ENCODE measurements around the gene IQSEC1. TPM values are rescaled to one million over a fixed set of nuclear protein-coding genes. Genes with fewer than 3 reads are reported as not detected.
A peak's percentile ranks its signal among the peaks of the same experiment; 100 is the strongest.

The IQSEC1 gene
- total and polyA plus RNA-seq, 4 experiments from 2014 or later = 11.9 to 82.0 (median 62.3) TPM

DNA sequence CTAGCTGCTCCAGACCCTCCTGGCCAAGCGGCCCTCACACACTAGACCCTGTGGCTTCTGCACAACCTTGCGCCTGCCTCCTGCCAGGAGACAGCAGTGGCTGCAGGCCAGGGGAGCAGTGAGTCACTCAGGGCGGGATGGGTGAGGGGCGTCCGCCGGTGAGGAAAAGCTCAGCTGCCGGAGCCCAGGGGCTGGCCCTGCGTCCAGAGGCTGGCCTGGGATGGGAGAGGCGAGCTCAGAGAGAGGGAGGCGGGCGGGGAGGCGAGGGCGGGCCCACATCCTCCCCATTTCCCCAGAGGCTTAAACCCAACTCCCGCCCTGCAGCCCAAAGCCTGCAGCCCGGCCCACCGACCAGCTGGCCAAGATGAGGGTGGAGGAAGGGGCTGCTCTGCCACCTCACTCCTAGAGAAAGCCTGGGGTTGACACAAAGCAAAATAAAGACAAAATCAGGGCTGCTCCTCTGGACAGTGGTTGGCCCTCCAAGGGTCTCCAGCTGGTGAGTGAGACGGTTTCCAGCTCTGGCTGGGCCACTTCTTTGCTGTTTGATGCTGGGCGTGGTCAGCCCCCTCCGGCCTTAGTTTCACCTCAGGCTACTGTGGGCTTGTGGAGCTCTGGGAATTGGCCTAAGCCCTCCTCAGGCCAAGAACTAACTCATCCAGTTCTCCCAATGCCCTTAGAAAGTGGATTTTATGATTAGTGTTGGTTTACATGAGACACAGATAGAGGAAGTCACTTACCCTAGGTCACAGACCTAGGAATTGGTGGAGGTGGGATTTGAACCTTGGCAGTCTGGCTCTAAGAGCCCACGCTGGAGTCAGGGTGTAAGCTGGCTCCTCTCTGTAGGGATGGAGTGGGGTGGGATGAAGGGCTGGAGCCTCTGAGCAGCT, 50.6 kb downstream of the IQSEC1 start:
- H3K36me3 Mint-ChIP-seq = no peaks in the 10 kb centered on the region
- H3K27ac Mint-ChIP-seq = no peak overlapping the region
- ChIA-PET POLR2A (ENCODE audit: partially characterized antibody) (interaction anchor here (1.3 kb wide), 1 partner anchor 28 kb away, joined by 3 read pairs; no protein-coding TSS in a partner anchor), CTCF (ENCODE audit: partially characterized antibody) (interaction anchor here (0.8 kb wide), 1 partner anchor 27 kb away, joined by 3 read pairs; no protein-coding TSS in a partner anchor)
- no peak overlapping the region for H3K4me3 Mint-ChIP-seq
- peaks cover 0 to 9% (median 3%) of the 10 kb centered on the region in 4 donors for H3K4me1 Mint-ChIP-seq
- intact Hi-C loops (cut with micrococcal nuclease) = no loop called here
- Histone ChIP-seq H3K27ac (ENCODE audit: low read depth, low read length) (no peak overlapping the region), H3K9me3 (ENCODE audit: control insufficient read depth in 1 of 2, low read length in 2 of 2) (no peaks in the 10 kb centered on the region), H3K27me3 (ENCODE audit: insufficient read depth, low read length) (no peaks in the 10 kb centered on the region), H3K4me1 (ENCODE audit: insufficient read depth, low read length) (peaks cover under 1% of the 10 kb centered on the region), H3K36me3 (ENCODE audit: insufficient read depth, low read length) (no peaks in the 10 kb centered on the region), H3K4me3 (ENCODE audit: low read length in 2 of 2) (no peak overlapping the region)
- no peak for DNase-seq
- H3K27me3 Mint-ChIP-seq = no peaks in the 10 kb centered on the region
- H3K9me3 Mint-ChIP-seq = no peaks in the 10 kb centered on the region

DNA sequence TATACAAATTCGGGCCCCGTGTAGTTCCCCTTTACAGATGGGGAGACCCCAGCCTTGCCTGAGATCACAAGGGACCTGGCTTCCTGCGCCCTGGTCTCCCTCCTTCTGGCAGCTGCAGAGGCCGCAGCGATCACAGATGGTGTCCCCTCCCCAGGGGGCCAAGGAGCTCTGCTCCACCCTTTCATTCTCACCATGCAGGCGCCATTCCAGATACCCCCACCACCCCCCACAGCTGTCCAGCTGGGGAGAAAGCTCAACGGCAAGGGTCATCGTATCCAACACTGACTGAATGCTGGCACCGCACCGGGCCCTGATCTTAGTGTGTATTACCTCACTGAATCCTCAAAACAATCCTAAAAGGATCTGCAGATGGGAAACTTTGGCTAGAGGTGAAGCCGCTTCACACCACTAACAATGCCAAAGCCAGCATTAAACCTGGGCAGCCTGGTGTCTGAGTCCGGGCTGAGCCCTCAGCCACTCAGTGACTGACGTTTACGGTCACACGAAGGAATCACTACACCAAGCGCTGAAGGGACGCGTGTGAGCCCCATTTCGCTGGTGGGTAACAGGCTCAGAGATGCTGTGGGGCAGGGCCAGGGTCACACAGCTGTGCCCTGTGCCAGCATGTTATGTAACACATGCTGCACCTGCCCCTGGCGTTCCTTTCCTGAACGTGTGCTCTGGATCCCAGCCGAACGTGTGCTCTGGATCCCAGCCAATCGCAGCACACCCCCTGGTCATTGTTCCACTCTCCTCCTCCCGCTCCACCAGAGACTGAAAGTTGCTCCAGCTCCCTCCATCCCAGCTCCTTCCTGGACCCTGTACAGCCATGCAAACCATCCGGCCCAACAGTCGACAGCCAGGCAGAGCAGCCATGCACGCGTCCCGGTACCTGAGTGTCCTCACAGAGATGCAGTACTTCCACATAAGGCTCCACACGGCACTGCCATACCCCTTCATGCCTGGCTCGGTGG, 51.8 kb downstream of the IQSEC1 start:
- Mint-ChIP-seq H3K9me3 (no peaks in the 10 kb centered on the region), H3K27ac (peak overlapping the region in 3 of 7 donors; percentile 35 to 68 (median 63)), H3K36me3 (peaks cover 0 to 2% of the 10 kb centered on the region in 2 donors), H3K4me1 (peaks cover 11 to 19% (median 14%) of the 10 kb centered on the region in 4 donors), H3K27me3 (no peaks in the 10 kb centered on the region), H3K4me3 (no peak overlapping the region)
- peaks cover 12% of the 10 kb centered on the region for H3K4me1 ChIP-seq (ENCODE audit: insufficient read depth, low read length)
- ChIA-PET CTCF (ENCODE audit: partially characterized antibody) (no interaction called here), POLR2A (ENCODE audit: partially characterized antibody) (interaction anchor here (1.1 kb wide), 1 partner anchor 9 kb away, joined by 3 read pairs; no protein-coding TSS in a partner anchor)
- no peak overlapping the region for H3K27ac ChIP-seq (ENCODE audit: low read depth, low read length)
- H3K9me3 ChIP-seq (ENCODE audit: control insufficient read depth in 1 of 2, low read length in 2 of 2) = no peaks in the 10 kb centered on the region
- H3K36me3 ChIP-seq (ENCODE audit: insufficient read depth, low read length) = no peaks in the 10 kb centered on the region
- intact Hi-C loops (cut with micrococcal nuclease) = no loop called here
- H3K4me3 ChIP-seq (ENCODE audit: low read length in 2 of 2) = no peak overlapping the region
- H3K27me3 ChIP-seq (ENCODE audit: insufficient read depth, low read length) = no peaks in the 10 kb centered on the region
- no peak for DNase-seq

DNA sequence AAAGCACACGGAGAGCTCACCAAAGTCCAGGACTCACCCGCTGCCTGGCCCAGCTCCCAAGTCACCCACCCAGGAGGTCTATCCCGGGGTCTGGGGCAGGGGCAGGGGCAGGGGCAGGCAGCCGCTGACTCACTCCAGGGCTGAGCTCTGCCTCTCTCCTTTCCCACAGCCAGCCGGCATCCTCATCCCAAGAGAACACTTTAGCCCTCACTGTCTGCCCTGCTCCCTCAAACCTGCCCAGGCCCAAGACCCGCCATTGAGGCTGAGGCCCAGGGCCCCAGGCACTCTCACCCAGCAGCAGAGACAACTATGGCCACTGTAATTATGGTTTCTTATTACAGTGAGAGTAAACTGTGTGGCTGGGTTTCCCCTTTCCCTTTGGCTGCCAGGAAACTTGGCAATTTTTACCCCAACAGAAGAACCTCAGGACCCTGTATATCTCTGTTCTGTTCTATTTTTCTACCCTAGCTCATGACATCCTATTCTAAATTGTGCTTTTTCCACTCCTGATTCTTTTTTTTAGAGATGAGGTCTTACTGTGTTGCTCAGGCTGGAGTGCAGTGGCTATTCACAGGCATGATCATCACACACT, 53.0 kb downstream of the IQSEC1 start:
- CTCF ChIA-PET (ENCODE audit: partially characterized antibody) = interaction anchor here (1.2 kb wide), 1 partner anchor 70 kb away, joined by 3 read pairs; no protein-coding TSS in a partner anchor
- intact Hi-C loops (cut with micrococcal nuclease) = no loop called here
- H3K27ac ChIP-seq (ENCODE audit: low read depth, low read length) = no peak overlapping the region
- H3K9me3 ChIP-seq (ENCODE audit: control insufficient read depth in 1 of 2, low read length in 2 of 2) = no peaks in the 10 kb centered on the region
- no peaks in the 10 kb centered on the region for H3K27me3 ChIP-seq (ENCODE audit: insufficient read depth, low read length)
- no peak for DNase-seq
- Mint-ChIP-seq H3K9me3 (no peaks in the 10 kb centered on the region), H3K27ac (peak overlapping the region in 5 of 7 donors; percentile 3 to 75 (median 40)), H3K4me1 (peaks cover 17 to 23% (median 21%) of the 10 kb centered on the region in 4 donors), H3K27me3 (no peaks in the 10 kb centered on the region), H3K36me3 (peaks cover 0 to 5% of the 10 kb centered on the region in 2 donors), H3K4me3 (peak overlapping the region in 1 of 8 donors; percentile 35)
- H3K4me3 ChIP-seq (ENCODE audit: low read length in 2 of 2) = no peak overlapping the region
- H3K36me3 ChIP-seq (ENCODE audit: insufficient read depth, low read length) = no peaks in the 10 kb centered on the region
- peaks cover 20% of the 10 kb centered on the region for H3K4me1 ChIP-seq (ENCODE audit: insufficient read depth, low read length)
- POLR2A ChIA-PET (ENCODE audit: partially characterized antibody) = interaction anchor here (1.1 kb wide), 1 partner anchor 8 kb away, joined by 3 read pairs; no protein-coding TSS in a partner anchor

DNA sequence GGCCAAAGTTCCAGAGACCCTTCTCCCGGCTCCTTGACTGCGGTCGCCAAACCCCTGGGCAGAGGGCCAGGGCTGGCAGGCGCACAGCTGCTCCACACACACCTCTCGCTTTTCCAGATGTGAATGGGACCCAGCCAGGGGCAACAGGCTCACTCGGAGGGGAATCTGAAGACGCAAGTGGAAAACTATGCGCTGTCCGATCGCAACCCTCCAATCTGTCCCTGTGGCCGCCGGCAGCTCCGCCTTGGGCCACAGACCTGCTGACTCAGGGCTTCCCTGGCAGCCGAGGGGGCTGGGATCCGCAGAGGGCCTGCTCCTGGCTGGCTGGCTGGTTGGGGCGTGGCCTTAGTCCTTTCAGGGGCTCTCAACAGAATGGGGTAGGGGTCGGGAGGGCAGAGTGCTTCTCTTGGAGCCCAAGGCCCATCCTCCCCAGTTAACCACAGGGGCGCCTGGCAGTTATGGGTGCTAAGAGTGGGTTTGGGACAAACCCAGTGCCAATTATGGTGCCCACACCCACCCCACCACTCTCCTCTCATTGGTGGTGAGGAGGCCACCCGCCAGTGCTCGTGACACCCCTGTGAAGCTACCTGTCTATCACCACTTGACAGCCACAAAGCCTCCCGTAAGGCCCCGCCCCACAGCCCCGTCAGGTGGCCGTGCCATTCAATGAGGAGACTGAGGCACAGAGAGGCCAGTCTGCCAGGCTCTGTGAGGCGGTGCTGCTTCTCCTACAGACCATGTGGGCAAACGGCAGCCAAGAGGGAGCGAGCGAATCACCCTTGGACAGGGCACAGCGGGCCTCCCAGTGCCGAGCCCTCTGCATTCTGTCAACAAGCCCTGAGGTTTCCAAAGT, 53.8 kb downstream of the IQSEC1 start:
- Histone ChIP-seq H3K27me3 (ENCODE audit: insufficient read depth, low read length) (no peaks in the 10 kb centered on the region), H3K9me3 (ENCODE audit: control insufficient read depth in 1 of 2, low read length in 2 of 2) (no peaks in the 10 kb centered on the region), H3K4me3 (ENCODE audit: low read length in 2 of 2) (no peak overlapping the region), H3K36me3 (ENCODE audit: insufficient read depth, low read length) (no peaks in the 10 kb centered on the region), H3K27ac (ENCODE audit: low read depth, low read length) (no peak overlapping the region), H3K4me1 (ENCODE audit: insufficient read depth, low read length) (peaks cover 24% of the 10 kb centered on the region)
- Mint-ChIP-seq H3K27me3 (no peaks in the 10 kb centered on the region), H3K36me3 (peaks cover 0 to 6% of the 10 kb centered on the region in 2 donors), H3K4me3 (no peak overlapping the region), H3K4me1 (peaks cover 17 to 28% (median 21%) of the 10 kb centered on the region in 4 donors), H3K9me3 (no peaks in the 10 kb centered on the region), H3K27ac (no peak overlapping the region)
- no peak for DNase-seq
- ChIA-PET POLR2A (ENCODE audit: partially characterized antibody) (interaction anchor here (1.0 to 2.0 kb wide), 2 partner anchors 16 to 25 kb away, joined by 3 to 8 read pairs; no protein-coding TSS in a partner anchor), CTCF (ENCODE audit: partially characterized antibody) (interaction anchor here (1.2 to 1.6 kb wide), 2 partner anchors 10 to 71 kb away, joined by 3 to 4 read pairs; no protein-coding TSS in a partner anchor)
- intact Hi-C loops (cut with micrococcal nuclease) = loop anchor here (10.0 kb wide), 2 partner anchors 395 to 635 kb away; no protein-coding TSS in a partner anchor

DNA sequence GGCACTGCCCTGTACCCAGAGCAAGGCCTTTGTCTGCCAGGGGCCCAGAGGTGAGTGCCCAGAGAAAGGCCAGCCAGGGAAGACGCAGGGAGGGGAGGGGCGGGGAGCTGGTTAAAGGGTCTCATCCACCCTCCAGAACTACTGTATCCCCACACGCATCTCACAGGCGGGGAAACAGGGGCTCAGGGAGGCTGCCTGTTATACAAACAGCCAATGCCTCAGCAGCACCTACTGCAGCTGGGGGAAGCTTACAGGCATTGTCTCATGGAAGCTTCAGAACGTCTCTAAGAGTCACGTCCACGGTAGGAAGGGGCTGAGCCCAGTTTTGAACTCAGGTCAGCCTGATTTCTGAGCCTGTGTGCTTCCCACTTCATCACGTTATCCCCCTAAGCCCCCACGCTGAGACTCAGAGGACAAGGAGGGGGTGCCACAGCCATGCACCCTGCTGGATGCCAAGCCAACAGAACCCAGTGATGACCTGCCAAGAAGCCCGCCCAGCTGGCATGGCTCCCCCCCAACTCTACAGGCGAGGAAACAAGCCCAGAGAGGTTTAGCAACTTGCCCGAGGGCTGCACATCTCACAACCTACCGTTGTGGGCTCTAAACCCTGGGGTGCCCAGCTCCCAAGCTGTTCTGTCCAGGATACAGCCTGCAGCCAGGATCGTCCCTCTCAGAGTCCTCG, 54.5 kb downstream of the IQSEC1 start:
- Histone ChIP-seq H3K9me3 (ENCODE audit: control insufficient read depth in 1 of 2, low read length in 2 of 2) (no peaks in the 10 kb centered on the region), H3K4me1 (ENCODE audit: insufficient read depth, low read length) (peaks cover 31% of the 10 kb centered on the region), H3K27me3 (ENCODE audit: insufficient read depth, low read length) (no peaks in the 10 kb centered on the region), H3K4me3 (ENCODE audit: low read length in 2 of 2) (no peak overlapping the region), H3K36me3 (ENCODE audit: insufficient read depth, low read length) (no peaks in the 10 kb centered on the region), H3K27ac (ENCODE audit: low read depth, low read length) (no peak overlapping the region)
- H3K27me3 Mint-ChIP-seq = no peaks in the 10 kb centered on the region
- ChIA-PET POLR2A (ENCODE audit: partially characterized antibody) (interaction anchor here (1.0 to 2.0 kb wide), 2 partner anchors 15 to 24 kb away, joined by 3 to 8 read pairs; no protein-coding TSS in a partner anchor), CTCF (ENCODE audit: partially characterized antibody) (interaction anchor here (1.4 to 1.6 kb wide), 2 partner anchors 9 to 35 kb away, joined by 3 to 4 read pairs; no protein-coding TSS in a partner anchor)
- H3K9me3 Mint-ChIP-seq = no peaks in the 10 kb centered on the region
- peak overlapping the region in 1 of 8 donors; percentile 25 for H3K4me3 Mint-ChIP-seq
- peak overlapping the region in 5 of 7 donors; percentile 23 to 90 (median 64) for H3K27ac Mint-ChIP-seq
- H3K36me3 Mint-ChIP-seq = peaks cover 0 to 6% of the 10 kb centered on the region in 2 donors
- DNase-seq = no peak
- H3K4me1 Mint-ChIP-seq = peaks cover 17 to 35% (median 23%) of the 10 kb centered on the region in 4 donors
- intact Hi-C loops (cut with micrococcal nuclease) = loop anchor here (10.0 kb wide), 2 partner anchors 396 to 636 kb away; no protein-coding TSS in a partner anchor

Data from CD4-positive, alpha-beta memory T cell (primary cell).